HG03159 (cell line): ENCODE measurements around the gene RXFP1.

ENCODE experiments used
- ATAC-seq: cut with Tn5 transposase; IDR thresholded peaks from one replicate; pipeline ENCODE4 v1.9.1; 2021; ENCODE audit warnings: mild to moderate bottlenecking, moderate library complexity; ENCODE audit not compliant: unreplicated experiment

Gene RXFP1

DNA sequence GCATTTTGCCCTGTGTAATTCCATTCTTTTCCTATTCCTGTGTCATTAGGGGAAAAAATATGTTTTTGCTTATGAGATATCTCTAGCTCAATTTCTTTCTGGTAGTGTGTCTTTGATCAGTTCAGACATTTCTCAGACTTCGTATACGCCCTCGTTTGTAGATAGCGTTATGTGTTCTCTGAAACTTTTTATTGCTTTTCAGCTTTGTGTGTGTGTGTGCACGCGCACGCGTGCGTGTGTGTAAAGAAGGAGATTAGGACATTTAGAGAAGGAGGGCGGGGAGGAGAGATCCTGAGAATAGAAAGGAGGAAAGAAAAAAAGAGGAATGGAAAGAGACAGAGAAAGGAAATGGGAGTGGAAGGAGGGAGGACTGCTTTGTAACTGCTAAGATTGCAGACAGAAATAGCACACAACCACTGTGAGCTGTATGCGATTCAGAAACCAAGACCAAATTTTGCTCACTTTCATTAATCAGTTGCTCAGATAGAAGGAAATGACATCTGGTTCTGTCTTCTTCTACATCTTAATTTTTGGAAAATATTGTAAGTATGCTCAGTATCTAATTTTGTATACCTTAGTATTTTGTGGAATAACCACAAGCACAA lies at the start of gene RXFP1:
Gene RXFP1 (plus strand): TSS at position 399 of the 605 bp plus-strand sequence. CDS start 95 bp downstream, at position 494.
- ATAC-seq, result peak; percentile 51

DNA sequence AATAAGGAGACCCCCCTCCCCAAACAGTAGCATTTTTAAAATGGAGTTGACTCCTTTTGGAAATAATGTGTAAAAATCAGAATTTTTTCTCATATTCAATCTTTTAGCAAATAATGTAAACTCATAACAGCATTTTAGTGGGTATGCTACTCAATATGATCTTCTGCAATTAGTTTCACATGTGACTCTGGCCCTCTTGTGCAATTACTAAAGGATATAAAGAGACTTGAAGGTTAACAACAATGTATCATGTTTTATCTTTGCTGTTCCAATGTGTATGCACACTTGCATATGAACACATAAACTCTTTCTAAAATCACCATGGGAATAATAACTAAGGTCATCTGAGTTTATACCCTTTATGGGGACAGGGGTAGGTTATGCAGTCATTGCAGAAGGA lies 39.9 kb upstream of the RXFP1 start:
- no peak for ATAC-seq

- ATAC-seq, result no peak
Measured at GRCh38 chr4:158484173-158484885, 37.4 kb upstream of the RXFP1 start.

GRCh38 chr4:158490629-158491028 lies 31.1 kb upstream of the RXFP1 start:
- ATAC-seq, result no peak

DNA sequence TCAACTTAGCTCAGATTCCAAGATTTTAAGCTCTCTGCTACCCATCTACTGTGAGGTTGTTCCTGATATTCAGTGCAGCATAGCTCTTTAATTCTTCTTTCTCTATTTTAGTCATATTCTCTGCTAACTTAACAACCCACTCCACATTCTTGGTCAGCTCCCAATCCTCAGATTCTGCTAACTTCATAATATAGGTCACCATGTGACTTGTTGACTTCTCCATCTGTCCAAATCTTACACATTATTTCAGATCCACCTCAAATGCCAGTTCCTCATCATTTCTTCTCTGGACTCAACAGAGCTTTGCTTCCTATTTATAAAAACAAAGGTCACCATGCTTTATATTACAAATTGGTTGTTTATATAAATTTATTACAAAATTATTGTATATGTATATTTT lies 29.3 kb upstream of the RXFP1 start:
- ATAC-seq, result no peak

- ATAC-seq, result peak; percentile 61
Measured at GRCh38 chr4:158496030-158496741, 25.5 kb upstream of the RXFP1 start.

- no peak for ATAC-seq
Measured at GRCh38 chr4:158500054-158500453, 21.6 kb upstream of the RXFP1 start.

DNA sequence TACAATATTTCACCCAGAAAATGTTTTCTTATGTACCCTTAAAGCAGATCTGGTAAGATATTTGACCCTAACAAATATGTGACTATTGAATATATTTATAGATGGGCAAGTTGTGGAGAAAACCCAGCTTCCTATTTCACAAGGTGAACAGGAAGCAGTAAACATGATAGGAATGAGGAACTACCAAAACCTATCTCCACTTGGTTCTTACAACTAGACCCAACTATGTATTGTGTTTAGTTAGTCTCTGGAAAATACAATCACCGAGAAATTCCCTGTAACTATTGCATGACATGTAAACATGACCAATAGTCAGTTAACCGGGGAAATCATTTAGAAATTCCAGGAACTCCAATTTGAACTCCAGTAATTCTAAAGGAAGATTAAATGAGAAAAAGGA lies 8.4 kb upstream of the RXFP1 start:
- ATAC-seq, result no peak

DNA sequence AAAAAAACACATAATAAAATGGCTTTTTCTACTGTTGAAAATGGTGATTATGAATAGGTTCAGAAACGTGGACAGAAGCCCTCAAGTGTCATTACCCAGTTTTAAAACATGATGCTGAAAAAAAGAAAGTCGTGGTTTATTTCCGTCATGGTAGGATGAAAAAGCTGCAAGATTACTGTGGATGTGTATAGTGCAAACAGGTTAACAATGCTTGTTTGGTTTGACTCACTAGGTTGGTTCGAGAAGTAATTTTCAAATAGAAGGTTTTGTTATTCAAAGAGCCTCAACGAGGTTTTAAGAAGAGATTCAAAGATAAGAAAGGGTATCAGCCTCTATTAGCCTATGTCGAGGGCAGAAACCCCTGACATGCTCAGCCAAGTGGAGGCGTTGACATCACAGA lies 2.5 kb upstream of the RXFP1 start:
- no peak for ATAC-seq

DNA sequence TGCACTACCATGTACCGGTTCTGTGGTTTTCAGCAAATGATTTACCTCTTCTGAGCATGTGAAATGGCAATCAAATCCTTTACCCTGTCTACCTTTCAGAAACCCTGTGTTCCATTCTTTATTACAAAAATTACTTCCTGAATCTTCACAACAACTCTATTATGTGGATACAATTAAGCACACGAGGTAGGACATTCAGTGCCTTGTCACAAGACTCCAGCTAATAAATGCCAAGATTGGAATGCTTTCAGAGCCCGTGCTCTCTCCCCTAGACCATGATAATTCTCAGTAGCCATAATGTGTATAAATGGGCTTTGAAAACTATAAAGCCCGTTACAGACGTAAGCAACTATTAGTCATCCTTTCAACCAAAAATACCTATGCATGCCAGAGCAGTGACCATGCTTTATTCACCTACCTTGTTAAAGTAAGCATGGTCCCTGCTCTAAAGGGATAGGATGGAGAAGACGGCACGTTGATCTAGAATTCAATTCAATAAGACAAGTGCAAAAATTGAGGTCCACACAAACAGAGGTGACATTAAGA lies 2.4 kb downstream of the RXFP1 start:
- no peak for ATAC-seq

GRCh38 chr4:158527516-158527915 lies 5.8 kb downstream of the RXFP1 start:
- no peak for ATAC-seq

DNA sequence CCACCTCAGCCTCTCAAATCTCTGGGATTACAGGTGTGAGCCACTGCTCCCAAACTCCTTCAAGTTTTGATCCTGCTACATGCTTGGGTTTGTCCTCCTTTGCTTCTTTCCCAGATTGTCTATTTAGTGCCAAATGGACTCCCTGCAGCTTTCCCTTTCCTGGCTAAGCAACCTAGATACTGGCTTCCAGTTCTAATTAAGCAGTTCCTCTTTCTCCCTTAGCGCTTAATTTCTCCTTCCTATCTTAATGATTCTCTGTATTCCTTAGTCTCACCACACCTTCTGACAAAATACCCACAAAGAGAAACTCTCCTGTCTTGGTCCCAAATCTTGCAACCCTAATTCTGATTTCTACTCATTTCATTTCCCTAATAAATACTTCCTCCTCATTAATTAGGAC lies 7.8 kb downstream of the RXFP1 start:
- ATAC-seq, result no peak

GRCh38 chr4:158530381-158530780 lies 8.7 kb downstream of the RXFP1 start:
- ATAC-seq, result no peak

- ATAC-seq, result no peak
Measured at GRCh38 chr4:158530898-158531297, 9.2 kb downstream of the RXFP1 start.

DNA sequence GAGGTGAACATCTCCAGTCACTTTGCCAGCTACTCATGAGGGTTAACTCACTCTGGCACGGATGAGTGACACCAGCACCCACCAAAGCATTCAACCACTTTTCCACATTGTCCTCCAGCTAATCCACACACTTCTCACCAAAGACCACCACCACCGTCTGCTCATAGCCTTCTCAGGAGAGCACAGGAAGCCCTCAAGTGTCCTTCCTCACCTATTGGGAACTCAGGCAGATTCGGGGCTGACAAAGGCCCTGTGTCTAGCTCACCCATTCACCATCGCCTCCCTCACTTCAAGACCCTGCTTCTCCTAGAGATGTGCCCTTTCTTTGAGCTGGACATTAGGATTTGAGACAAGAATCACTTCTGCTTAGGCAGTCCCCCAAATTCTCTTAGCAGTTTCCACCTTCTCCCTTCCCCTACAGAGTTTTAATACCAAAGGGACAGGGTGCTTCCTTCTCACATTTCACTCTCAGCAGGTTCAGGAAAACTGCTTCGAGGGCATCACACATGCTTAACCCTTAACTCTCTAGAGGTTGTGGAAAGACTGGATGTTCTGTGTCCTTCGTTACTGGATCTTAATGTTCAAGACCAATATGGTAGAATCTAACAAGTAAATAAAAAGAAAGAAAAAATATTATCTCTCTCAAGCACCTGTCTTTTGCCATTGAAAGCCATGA lies 11.0 kb downstream of the RXFP1 start:
- ATAC-seq, result no peak

DNA sequence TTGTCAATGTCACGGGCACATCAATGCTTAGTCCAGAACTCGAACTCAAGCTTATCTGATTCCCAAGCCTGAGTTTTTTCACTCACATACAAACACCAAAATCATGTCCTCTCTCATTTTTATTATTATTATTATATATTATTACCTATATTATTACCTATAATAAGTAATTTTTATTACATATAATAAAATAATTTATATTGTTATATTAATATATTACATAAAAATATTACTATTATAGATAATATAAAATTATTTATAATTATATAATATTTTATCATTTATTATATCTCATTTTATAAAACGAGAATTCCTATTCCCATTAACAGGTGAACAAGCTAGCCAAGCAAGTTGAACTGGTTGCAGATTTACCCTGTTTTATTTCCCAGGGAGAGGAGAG lies 13.0 kb downstream of the RXFP1 start:
- ATAC-seq, result no peak

DNA sequence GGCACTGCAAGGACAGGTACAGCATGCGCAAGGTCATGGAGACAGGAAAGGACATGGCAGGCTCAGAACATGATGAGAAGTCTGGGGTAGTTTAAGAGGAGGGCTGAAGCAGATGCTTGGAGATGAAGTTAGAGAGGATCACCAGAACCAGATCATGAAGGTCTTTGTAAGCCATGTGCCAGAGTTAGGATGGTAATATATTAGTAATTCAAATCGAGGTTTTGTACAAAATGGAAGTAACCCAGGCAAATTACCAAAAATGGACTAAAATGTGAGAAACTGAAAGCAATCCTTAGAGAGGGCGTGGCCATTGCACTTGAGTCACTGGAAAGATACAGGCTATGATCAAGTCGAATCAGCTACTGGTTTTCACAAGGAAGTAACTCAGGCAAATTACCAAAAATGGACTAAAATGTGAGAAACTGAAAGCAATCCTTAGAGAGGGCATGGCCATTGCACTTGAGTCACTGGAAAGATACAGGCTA lies 13.5 kb downstream of the RXFP1 start:
- peak; percentile 74 for ATAC-seq

DNA sequence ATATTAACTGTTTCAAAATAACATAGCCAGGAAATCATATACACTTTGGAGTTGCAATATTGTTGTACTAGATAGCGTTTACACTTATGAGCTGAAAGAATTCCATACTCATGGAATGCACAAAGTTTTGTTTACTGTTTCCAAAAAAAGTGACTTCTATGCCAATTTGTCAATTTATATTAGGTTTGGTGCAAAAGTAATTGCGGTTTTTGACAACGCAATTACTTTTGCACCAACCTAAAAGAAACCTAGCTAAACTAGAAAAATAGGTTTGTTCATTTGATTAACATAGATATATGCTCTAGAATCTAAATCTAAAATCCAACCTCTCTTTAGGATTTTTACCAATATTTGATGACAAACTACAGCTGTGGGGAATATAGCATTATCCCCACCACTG lies 15.2 kb downstream of the RXFP1 start:
- ATAC-seq, result no peak

DNA sequence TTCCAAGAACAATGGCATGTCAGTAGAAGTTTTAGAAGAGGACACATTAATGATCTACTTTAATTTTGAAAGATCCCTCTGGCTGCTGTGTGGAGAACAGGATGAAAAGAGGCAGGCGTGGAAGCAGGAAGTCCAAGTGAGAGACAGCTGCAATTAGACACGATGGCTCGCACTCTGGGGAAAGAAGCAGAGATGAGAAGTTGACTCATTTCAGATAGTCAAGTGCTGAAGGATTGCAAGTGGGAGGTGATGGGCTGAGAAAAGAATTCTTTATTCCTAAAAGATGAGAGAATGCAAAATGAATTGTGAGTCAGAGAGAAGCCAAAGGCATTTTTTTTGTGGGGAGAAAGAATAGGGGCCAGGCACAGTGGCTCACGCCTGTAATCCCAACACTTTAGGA lies 16.5 kb downstream of the RXFP1 start:
- ATAC-seq, result no peak

GRCh38 chr4:158538911-158539310 lies 17.2 kb downstream of the RXFP1 start:
- ATAC-seq, result no peak
